GM19397 (cell line): ENCODE results near the gene ECM2.

Source experiments
- ATAC-seq: cut with Tn5 transposase; IDR thresholded peaks from one replicate; pipeline ENCODE4 v1.9.1; 2021; ENCODE audit warnings: mild to moderate bottlenecking, moderate library complexity; ENCODE audit not compliant: unreplicated experiment

ECM2 gene

GRCh38 chr9:92527832-92528521 lies 7.8 kb downstream of the ECM2 start:
- no peak for ATAC-seq

DNA sequence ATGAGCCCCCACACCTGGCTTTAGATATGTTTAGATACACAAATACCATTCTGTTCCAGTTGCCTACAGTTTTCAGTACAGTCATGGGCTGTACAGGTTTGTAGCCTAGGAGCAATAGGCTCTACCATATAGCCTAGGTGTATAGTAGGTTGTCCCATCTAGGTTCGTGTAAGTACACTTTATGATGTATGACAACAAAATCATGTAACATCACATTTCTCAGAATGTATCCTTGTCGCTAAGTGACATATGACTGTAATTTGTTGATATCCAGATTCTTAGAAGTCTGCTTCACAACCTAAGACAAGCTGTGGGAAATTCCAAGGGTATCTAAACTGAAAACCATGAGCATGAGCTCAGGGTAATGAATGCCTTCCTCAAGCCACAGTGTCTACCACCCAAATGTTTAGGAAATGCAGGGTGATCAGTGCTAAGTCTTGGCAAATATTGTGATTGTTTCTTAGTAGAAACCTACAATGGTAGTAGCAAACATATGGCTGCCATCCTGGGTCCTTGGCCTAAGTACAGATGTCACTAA lies 8.4 kb downstream of the ECM2 start:
- no peak for ATAC-seq

DNA sequence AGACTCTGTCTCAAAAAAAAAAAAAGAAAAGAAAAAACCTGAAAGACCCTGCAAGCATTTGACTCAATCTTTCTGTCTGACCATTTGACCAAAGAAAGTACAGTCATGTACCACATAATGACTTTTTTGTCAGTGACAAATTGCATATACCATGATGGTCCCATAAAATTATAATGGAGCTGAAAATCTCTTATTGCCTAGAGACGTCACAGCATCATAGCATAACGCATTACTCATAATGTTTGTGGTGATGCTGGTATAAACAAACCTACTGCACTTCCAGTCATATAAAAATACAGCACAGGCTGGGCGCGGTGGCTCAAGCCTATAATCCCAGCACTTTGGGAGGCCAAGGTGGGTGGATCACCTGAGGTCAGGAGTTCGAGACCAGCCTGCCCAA lies 10.5 kb downstream of the ECM2 start:
- ATAC-seq: no peak

GRCh38 chr9:92524881-92525280 lies 10.9 kb downstream of the ECM2 start:
- ATAC-seq: no peak

DNA sequence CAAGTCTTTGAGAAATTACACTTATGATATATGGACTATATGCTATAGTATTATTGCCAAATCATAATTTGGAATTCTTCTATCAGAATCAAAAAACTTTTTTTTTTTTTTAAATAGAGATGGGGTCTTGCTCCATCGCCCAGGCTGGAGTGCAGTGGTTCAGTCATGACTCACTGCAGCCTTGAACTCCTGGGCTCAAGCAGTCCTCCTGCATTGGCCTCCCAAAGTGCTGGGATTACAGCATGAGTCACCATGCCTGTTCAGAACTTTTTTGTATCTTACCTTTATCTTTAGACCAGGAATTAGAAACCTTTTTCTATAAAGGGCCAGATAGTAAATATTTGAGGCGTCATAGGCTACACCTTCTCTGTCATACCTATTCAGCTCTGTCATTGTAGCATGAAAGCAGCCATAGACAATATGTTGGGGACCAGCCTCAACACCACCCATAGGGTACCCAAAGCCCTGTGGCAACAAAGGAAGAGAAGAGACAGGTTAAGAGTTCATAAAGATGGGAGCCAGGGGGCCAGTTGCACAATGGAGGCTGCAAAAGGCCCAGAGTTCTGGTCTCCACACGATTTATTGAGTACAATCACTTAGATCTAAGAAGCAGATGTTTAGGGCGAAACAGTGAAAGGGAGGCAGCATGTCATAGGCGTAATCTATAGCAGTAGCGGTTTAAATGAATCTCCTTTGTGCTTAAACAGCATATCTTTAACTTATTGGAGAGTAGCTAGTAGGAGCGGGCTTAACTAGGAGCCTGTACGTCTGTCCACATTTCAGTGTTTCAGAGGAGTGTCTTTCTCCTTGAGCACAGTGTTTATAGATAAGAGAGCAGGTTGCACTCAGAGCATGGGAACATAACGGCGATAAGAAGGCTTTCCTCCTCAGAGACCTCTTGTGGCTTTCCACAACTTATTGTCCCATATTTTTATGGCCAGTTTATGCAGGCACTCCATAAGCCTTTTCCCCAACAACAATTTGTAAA lies 12.5 kb downstream of the ECM2 start:
- ATAC-seq: no peak

DNA sequence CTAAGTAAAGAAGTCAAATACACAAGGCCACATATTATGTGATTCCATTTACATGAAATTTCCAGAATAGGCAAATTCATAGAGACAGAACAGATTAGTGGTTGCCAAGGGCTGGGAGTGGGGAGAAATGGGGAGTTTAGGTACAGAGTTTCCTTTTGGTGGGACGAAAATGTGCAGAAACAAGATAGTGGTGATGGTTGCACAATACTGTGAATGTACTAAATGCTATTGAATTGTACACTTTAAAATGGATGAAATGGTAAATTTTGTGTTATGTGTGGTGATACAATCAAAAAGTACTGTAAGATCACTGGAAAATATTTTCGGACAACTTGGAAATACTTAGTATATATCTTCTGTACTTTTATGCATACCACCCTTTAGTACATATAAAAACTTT lies 15.0 kb downstream of the ECM2 start:
- ATAC-seq: no peak

- no peak for ATAC-seq
Measured at GRCh38 chr9:92518199-92518598, 17.6 kb downstream of the ECM2 start.

GRCh38 chr9:92517046-92517445 lies 18.7 kb downstream of the ECM2 start:
- no peak for ATAC-seq

GRCh38 chr9:92516521-92516920 lies 19.3 kb downstream of the ECM2 start:
- no peak for ATAC-seq

- no peak for ATAC-seq
Measured at GRCh38 chr9:92514635-92515034, 21.2 kb downstream of the ECM2 start.

GRCh38 chr9:92513349-92513748 lies 22.4 kb downstream of the ECM2 start:
- ATAC-seq: no peak

DNA sequence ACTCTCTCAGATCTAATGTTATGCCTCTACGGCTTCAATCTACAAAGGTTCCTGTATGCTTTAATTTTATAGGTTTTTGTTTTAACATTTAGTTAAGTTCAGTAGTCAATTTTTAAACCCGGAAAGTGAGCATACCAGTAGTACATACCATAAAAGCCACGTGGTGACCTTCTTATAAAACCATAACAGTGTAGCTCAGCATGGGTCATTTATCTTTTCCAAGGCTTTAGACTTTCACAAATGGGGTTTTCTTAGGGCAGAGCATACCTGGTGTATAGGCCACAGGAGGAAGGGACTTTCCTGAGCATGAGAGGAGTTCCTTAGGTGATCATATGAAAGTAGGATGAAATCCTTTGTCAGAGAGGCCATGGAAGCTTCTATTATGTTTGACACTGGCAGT lies 23.2 kb downstream of the ECM2 start:
- no peak for ATAC-seq

DNA sequence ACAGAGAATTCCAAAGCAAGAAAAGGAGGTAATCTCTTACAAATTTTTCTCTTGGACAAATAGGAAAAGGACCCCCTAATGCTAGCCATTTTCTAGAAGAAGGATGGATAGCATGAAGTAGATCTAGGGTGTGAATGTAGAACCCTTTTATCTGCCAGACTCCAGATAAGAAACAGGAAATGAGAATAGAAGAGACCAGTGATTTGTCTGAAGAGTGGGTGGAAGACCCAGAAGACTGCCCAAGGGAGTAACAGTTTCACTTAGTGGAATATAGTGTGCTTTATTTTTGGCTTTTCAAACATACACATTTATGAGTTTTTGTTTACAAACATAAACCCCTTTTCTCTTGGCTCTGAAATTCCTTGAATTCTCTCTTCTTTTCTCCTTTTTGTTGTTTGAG lies 25.0 kb downstream of the ECM2 start:
- ATAC-seq: no peak

GRCh38 chr9:92509050-92509449 lies 26.7 kb downstream of the ECM2 start:
- ATAC-seq: no peak

GRCh38 chr9:92508018-92508820 lies 27.6 kb downstream of the ECM2 start:
- ATAC-seq: no peak

- no peak for ATAC-seq
Measured at GRCh38 chr9:92507496-92507895, 28.3 kb downstream of the ECM2 start.

DNA sequence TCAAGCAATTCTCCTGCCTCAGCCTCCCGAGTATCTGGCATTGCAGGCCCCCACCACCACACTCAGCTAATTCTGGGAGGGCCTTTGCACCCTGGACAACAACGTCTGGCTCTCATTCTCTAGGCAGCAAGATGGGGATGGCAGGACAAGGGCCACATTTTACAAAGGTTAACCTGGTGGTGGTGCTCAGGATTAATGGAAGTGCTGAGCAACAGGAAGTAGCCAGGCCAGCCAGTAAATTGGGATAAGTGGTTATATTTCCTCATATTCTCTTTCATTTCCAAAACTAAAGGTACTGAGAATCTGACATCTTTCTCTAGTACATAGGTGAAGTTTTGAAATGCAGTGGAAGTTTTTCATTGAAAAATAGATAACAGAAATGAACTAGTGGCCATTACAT lies 28.8 kb downstream of the ECM2 start:
- ATAC-seq: no peak

DNA sequence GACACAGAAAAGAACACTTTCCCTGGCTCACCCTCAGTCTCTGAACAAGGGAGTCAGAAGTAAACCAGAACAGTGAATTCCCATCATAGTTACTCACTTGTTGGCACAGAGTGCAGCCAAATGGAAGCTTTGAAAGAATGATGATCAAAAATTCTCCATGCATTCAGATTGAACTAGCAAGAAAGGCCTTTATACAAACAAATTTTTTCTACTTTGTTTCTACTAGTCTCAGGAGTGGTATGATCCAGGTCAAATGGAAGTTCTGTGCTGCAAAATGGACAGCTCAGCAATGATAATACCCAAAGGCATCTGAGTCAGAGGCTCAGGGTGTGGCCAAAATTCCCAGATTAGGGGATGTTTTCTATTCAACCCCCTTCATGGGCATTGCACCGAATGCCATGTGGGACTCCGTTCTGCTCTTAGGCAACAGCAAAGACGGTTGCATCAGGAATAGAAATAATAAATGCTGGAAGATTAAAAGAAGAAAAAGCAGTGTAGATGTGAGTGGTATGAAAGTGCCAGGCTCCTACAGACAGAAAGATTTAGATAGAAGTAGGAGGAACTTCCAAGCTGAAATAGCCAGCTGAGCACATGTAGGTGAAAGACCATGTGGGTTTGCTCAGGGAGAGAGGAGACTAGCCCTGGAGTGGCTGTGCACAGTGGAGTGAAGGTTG lies 29.5 kb downstream of the ECM2 start:
- no peak for ATAC-seq

GRCh38 chr9:92504881-92505280 lies 30.9 kb downstream of the ECM2 start:
- no peak for ATAC-seq

DNA sequence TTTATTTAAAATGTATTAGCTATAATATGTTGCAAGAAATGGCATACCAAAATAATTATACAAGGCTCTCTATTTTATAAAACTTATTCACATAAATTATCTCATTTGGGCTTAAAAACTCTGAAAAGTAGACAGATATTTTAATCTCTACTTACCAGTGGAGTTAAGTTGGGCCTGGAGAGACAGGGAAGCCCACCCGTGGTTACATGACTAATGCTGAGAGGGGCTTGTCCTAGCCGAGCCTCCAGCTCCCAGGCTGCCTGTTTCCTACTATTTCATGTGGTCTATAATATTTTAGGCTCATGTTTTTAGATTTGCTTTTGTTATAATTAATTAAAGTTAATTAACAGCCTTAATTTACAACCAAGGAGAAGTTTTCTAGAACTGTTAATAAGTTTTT lies 32.6 kb downstream of the ECM2 start:
- no peak for ATAC-seq
